GM21526 (cell line): ENCODE data around the gene HEBP1.

Experiments used
- ATAC-seq: cut with Tn5 transposase; IDR thresholded peaks from one replicate; pipeline ENCODE4 v1.9.1; 2021; ENCODE audit warnings: moderate library complexity; ENCODE audit not compliant: unreplicated experiment, low FRiP score

HEBP1 gene

DNA sequence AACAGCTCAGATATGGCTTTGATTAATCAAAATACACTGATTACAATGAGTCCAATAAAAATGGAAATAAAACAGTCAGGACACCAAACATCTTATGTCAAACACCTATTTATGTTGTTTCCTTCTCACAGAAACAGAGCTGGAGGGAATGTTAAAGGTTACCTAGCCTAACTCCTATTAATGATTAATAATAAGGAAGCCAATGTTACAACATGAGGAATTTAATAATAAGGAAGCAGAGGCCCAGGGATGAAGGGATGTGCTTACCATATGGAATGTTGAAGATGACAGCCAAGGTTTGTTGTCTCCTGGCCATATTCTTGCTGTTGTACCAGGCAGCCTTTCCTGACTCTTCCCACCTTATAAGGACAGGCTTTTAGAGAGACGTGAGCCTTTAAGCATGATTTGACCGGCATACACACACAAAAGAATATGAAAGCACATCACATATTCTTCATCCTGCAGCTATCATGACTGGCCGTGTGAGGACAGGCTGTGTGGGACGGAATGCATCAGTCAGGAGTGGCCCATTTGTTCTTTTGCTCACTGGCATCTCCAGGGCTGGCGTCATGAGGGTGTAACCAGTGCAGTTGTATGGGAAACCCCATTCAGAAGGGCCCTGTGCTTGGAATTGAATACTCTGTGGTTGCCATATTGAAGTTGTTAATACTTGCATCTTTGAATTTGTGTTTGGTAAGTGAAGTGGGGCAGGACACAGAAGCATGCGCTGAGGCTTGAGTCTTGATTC lies 45.0 kb downstream of the HEBP1 start:
- no peak for ATAC-seq

DNA sequence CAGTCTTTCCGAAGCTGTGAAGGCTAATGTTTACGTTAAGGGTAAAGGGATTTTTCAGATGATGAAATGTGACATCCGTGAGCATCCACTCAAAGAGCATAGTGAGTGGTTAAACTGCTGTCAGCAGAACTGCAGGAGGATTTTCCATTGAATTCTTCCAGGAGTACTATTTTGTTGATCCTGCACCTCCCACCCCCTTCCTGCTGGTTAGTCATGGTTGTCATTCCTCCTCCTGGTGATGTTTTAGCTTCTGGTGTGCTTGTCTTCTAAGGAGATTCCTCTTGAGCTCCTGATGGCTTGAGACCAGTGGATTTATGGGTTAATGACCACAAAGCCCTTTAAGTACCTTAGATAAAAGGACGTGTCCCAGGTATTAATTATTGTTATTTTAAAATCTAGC lies 45.7 kb downstream of the HEBP1 start:
- ATAC-seq = no peak

DNA sequence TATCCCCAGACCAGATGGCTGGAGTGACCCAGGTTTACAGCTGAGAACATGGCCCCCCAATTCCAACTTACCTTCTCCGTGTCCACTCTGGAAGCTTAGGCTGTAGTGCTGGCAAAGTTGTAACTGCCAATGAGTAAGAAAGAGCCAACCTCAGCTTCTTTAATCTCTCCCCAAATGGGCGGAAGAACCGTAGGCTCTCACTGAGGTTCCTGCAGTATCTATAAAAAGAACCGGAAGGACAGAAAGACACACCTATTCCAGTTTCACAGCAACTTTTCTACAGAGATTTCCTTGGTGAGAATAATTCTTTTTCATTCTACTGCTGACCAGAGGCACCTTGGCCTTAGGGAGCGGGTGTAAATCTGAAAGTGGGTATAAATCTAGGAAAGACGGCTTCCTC lies 48.0 kb downstream of the HEBP1 start, which contains the start of gene GPRC5D:
GPRC5D (minus strand) TSS at position 135 of the 400 bp plus-strand sequence. CDS start 1,786 bp downstream, outside the sequence.
- no peak for ATAC-seq

DNA sequence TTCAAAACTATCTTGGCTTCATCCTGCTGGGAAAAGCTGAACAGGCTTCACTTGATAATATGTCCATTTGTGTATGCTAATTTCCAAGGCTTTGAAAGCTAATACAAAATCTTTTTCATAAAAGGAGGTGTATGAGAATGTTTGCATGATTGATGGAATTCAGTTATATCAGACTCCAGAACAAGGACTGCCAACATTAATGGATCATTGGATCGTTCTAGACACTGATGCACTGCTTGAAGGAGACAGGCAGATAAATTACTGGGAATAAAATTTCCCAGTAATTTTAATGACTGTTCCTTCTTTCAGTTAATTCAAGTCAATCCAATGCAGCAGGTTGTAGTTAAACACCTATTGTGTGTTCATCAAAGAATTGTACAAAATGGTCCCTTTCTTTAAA lies 48.6 kb downstream of the HEBP1 start:
- no peak for ATAC-seq

DNA sequence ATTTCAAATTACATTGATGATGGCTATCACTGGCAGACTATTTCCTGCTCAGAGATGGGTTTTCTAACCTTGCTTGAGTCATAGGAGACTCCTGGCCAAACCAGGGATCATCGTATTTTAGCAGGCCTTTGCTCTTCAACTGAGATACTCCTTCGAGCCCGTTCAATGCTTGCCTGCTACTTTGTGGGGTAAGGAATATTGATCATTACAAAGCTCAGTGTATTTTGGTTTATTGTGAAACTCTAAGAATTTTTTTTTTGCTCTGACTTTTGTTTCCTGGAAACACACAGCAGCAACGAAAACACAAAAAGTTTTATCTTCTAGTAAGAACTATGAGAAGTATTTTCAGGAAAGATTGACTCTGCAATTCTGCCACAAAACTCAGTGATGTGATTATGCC lies 52.2 kb downstream of the HEBP1 start:
- no peak for ATAC-seq

DNA sequence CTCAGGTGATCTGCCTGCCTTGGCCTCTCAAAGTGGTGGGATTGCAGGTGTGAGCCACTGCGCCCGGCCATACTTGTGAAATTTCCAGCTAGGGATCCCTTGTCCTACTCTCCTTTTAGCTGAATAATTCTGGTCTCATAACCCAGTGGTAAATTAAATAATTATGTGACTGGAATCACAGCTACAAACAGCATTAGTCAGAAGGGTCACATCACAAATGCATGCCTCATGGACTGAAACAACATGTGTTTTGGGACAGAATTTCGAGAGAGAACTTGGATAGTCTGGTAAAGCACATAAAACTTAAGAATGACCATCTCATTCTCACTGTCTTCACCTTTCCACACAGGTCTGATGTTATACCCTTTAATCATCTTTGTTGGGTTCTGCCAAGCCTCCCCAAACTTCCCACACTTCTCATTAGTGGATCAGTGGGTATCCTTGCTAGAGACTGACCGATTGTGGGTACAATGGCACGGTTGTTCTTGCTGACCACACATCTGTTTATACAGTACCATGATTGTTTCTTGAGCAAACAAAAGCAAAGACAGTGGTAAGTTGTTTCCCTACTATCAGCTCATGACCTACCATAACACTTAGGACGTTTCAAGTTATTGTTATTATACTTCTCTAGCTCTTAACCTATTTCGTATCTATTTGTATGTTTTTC lies 53.2 kb downstream of the HEBP1 start:
- ATAC-seq = no peak

DNA sequence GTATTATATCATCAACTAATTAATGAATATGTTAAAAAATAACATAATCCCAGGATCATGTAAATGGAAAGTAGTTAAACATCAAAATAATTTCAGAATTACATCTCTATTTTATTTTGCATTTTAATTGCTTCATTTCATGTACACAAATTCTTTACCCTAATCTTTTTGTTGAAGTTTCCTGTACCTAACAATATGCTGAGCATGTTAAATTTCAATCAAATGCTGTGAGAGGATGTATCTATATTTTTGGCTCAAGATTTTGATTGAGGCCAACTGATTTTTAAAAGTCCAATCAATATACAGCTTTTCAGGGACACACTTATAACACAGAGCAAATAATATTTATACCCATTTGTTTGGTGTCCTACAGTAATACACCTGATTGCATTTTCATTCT lies 54.5 kb downstream of the HEBP1 start:
- no peak for ATAC-seq

DNA sequence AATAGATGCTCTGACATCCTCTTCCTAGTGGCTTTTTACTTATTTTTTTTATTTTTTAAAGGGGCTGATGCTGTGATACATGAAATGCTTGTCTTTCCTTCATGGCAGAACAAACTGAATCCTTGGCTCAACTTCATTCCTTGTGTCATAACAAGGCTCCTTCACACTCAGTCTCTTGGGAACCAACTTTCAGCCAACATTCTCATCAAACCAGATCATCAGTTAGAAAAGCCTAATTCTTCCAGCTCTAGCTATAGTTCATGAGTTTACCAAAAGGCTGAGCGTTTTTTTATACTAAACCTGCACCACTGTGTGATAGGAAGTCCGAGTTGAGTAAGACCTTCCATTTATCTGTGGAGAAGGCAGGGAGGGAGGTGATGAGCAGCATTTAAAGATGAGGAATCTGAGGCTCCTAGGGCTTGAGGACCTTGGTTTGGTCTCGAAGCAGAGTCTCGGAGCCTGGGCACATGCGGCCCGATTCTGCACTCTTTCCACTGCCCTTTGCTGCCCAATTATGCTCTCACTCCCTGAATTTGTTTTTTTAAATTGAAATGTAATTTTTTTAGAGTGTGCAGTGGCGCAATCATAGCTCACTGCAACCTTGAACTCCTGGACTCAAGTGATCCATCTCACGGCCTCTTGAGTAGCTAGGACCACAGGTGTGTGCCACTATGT lies 56.3 kb downstream of the HEBP1 start:
- ATAC-seq = no peak

DNA sequence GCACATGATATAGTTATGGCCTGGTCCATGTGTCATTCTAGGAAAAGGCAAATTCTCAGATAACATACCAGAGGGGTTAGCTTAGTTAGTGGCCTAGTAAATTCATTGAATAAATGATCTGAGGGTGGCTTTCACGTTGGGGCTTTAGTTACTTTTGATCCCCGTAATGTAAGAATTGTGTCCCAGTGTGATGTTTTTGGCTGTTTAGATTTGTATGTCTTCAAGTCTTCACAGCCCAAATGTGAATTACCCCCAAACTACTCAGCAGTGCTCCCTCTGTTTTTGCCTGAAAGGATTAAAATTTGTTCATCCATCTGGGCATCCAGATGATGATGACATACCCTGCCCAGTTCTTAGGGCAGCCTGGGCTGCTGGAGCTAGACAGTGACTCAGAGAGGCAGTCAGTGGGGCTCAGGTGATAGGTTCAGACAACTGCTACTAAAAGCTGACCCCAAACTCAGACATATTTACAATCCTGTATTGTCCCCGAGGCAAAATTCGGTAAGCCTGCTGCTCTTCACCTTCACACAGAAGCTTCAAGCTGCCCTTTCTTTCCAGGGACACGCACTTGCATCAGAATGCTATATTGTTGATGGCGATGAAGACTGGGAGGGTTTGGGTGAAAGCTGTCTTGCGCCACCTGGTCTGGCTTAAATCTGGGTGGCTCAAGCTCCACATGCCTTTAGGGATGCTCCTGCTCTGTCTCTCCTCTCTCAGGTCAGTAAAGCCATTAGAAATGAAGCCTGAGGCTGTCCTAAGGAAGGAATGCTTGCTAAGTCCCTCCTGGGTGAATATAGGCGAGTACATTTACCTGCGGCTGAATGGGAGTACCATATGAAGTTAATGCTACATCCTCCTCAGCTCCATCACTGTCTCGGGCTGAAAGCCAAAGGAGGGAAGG lies 58.4 kb downstream of the HEBP1 start:
- no peak for ATAC-seq

DNA sequence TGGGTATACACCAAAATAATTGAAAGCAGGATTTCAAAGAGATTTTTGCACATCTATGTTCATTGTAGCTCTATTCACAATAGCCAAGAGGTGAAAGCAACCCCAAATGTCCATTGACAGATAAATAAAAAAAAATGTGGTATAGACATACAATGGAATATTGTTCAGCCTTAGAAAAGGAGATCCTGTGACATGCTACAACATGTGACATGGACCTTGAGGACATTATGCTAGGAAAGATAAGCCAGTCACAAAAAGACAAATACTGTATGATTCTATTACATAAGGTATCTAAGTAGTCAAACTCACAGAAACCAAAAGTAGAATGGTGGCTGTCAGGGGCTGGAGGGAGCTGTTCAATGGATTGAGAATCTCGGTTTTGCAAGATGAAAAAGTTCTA lies 60.2 kb downstream of the HEBP1 start:
- no peak for ATAC-seq

DNA sequence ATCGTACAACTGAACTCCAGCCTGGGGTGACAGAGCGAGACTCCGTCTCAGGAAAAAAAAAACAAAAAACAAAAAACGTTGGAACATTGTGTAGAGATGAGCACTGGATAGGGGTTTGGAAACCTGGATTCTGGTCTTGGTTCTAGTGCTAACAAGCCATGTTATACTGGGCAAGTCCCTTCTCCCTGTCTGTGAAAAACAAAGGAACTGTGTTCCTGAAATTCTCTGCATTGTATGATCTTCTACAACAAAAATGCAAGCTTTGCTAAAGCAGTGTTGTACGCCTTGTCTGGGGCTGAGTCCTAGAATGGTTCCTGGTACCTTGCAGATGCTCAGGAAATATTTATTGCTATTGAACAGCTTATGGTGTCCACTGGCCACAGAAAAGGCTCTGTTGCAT lies 61.5 kb downstream of the HEBP1 start:
- ATAC-seq = no peak

DNA sequence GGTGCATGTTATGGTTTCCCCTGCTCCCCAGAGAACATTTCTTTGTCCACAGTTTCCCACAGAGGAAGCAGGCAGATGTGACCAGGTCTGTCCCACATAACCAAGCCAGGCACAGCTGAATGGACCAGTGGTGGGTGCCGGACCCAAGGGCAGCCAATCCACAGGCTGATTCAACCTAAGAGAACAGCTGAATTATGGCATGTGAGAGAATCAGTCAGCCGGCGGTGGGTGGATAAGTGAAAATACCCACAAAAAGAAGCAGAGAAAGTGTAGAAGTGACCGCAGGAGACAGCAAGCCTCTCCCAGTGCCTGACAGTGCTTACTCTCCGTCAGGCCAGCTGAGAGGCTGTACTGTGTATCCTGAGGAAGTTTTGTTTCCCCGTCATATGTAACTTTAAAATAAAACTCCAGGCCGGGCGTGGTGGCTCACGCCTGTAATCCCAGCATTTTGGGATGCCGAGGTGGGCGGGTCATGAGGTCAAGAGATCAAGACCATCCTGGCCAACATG lies 63.0 kb downstream of the HEBP1 start:
- ATAC-seq = no peak

DNA sequence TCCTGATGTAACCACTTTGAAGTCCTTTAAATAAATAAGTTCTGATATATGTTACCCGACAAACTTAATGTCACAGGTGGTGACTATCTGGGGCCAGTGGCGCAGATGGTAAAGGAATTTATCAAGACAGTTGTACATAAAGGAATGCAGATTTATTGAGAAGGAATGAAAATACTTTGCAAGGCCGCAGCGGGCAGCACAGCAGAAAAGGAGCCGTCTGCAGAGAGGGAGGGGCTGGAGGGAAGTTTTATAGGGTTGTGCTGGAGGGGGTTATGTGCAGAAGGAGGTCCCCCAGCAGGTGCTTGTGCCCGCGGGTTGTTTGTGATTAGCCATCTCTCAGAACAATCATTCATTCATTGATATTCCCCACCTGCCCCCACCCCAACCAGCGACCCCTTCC lies 65.5 kb downstream of the HEBP1 start:
- no peak for ATAC-seq

DNA sequence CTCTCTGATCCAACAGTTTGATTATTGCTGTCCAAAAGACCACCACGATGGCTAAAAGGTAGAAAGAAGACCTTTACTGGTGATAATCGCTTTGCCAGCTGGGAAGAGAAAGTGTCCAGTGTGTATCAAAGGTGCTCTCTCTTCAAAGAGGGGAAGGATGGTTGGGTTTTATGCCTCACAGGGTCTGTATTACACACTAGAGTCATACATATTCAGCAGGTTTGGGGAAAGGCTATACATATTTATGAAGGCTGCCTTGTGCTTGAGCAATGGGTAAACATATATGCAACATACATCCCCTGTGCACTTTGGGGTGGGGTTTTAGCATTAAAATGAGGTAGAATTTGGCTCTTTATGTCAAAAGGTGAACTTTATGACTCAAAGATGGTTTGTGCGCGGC lies 66.3 kb downstream of the HEBP1 start:
- ATAC-seq = no peak

DNA sequence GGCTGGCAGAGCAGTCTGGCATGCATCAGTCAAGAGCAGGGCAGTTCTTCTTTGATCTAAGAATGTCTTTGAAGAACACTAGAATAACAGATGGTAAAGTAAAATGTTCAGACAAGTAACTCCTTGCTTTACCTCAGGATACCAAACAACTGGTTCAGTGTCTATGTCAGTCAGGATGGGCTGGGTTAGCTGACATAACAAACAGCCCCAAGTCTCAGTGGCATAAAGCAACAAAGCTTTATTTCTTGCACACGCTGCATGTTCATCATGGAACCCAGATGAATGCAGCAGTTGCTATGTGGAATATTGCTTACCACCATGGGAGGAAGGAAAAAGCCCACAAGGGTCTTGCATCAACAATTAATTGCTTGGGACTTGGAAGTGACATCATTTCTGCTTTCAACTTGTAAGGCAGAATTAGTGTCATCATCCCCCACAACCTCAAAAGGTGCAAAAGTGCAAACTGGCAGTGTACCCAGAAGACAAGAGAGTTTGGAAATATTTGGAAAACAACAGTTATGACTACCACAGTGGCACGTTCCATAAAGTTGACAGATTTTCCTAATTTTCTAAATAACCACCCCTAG lies 69.3 kb downstream of the HEBP1 start:
- no peak for ATAC-seq

DNA sequence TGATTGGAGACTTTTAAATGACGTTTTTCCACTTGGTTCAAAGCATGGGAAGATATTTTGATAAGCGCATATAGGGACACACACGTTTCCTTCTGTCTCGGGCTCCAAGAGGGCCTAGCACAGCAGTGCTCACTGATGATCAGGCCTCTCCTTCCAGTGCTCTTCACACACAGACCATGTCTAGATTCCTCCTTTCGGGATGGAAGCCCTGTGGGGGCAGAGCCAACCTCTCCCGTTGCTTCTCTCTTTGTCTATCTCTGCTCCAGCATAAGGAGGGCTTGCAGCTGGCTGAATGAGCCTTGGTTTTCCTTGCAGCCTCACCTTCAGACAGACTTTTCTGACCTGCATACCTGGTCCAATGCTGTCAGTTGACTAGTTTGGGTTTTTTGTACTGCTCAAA lies 70.4 kb downstream of the HEBP1 start:
- ATAC-seq = no peak

DNA sequence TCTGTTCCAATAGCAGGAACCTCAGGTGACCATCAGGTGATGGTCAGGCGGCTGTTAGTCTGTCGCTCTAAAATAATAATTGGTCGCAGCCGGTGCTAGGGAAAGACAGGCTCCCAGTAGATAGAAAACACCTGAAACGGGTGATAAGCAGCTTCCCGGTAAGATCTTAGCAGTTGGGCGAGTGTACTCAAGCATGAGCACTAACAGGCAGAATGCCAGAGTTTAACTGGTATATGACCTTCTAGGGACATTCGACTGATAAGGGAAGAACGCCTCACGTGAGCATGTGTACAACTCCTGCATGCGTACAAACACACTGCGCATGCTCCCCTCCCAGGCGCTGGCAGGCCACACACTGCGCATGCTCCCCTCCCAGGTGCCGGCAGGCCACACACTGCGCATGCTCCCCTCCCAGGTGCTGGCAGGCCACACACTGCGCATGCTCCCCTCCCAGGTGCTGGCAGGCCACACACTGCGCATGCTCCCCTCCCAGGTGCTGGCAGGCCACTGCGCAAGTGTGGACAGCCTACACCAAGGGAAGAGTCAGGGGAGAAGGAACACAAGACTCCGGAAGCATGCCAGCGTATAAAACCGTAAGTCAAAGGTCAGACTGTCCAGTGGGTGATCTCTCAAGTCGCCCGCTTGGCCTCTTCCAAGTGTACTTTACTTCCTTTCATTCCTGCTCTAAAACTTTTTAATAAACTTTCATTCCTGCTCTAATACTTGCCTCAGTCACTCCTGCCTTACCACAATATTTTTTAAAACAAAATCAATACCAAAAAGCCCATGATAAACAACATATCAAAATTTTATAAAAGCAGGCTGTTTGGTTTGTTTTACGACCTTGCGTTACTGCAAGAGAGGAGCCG lies 72.6 kb downstream of the HEBP1 start:
- ATAC-seq = no peak

DNA sequence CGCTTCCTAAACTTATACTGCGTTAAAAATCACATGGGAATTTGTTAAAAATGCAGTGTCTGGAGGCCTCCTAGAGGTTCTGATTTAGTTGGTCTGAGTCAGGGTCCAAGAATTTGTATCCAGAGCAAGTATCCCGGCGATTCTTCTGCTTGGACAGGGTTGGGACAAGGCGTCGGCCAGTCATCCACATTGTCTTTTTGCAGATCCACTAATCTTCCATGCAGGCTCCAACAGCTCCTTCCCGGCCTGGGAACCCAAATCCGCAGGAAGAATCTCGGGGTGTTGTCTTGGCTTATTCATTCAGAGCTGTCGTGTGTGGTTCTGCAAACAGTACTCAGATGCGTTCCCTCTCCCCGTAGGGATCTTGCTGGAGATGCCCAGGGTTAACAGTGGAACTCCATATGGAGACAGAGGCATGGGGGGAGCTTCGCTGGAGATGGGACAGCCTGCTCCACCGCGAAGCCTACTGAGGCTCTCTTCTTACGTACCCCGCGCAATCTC lies 73.4 kb downstream of the HEBP1 start:
- ATAC-seq = no peak

DNA sequence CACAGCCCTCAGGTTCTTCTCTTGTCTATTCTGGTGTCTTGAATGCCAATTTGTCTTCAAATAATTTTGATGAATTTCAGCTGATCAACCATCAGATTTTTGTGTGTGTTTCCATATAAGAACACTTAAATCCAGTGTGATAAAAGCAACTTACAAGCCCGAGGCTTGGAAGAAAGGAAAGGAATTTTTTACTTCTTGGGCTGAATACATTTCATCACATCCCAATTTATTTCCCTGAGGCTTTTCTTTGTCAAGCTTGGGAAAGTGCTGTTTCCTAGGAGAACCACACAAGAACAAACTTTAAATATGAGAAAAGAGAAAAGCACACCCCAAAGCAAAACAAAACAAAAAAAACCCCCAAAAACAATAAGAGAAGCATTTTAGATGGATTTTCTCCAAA lies 74.7 kb downstream of the HEBP1 start:
- no peak for ATAC-seq
